Colonic mucosa (tissue), 4 donors: ENCODE results near the gene GLI3. TPM values are rescaled to one million over a fixed set of nuclear protein-coding genes. Genes with fewer than 3 reads are reported as not detected.

Experiments
- DNase-seq: peaks from one replicate; pipeline ENCODE4 v3.0.0-alpha.2; 2020
- H3K27ac ChIP-seq: fragments of 200-600 bp; one replicate; pipeline ENCODE4 v1.8.0; 2021
- H3K27me3 ChIP-seq: fragments of 200-600 bp; one replicate; pipeline ENCODE4 v1.8.0; 2021
- H3K36me3 ChIP-seq: fragments of 200-600 bp; one replicate; pipeline ENCODE4 v1.8.0; 2021
- H3K4me1 ChIP-seq: fragments of 200-600 bp; one replicate; pipeline ENCODE4 v1.8.0; 2021; ENCODE audit warnings: mild to moderate bottlenecking
- H3K4me3 ChIP-seq: fragments of 200-600 bp; one replicate; pipeline ENCODE4 v1.8.0; 2021
- H3K9ac ChIP-seq, 2 donors: one replicate each; pipeline ENCODE4 v1.7.0; 2013; ENCODE audit warnings: control low read depth in 2 of 2, low read depth in 2 of 2, low read length in 2 of 2
- H3K9me3 ChIP-seq: fragments of 200-600 bp; one replicate; pipeline ENCODE4 v1.8.0; 2021
- intact Hi-C: fragments of 100-400 bp; cut with DNase I; formaldehyde crosslinking; loops from one replicate; pipeline ENCODE4 v1.14.1; 2022
- total RNA-seq, 2 donors: library from RNA; stranded (reverse); fragmentation: NEBNext Ultra II Directional in 1 of 2; extraction: Animal tissue kit (Norgen Biotek cat#: 25700) in 1 of 2; gene quantifications; one replicate each; pipeline ENCODE4 v1.2.1, GENCODE V29; 2021
- TF ChIP-seq, protein P1 (sequence below): fragments of 200-600 bp; IDR thresholded peaks from one replicate; pipeline ENCODE4 v1.8.0; 2022; ENCODE audit warnings: antibody characterized with exemption, mild to moderate bottlenecking
- donor health status: healthy.
- donor health status: DM: no; HTN: no; CAD: no.
- donor health status: DM: no; HTN: no; CAD: no.

The GLI3 gene
- total RNA-seq, 2 donors from 2014 or later, result 1.8 to 8.0 TPM

DNA sequence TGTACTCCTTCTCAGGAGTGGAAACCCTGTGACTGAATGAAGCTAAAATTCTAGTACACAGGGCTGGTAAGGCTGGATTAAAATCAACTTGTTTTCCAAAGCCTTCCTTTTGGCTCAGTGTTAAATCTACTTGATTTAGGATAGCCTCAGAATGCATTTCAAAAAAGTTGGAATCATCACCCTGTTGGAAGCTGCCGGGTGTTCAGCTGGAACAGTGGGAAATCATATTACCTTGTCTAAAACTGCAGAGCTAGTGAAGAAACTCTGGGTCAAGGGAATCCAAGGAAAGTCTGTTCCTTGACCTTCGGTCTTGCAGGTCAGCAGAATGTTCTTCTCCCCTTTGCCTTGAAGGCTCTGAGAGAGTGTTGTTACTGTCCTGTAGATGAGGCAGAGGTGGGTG is 282.0 kb downstream of the GLI3 start:
- Histone ChIP-seq H3K27ac (no peak overlapping the region), H3K4me3 (no peak overlapping the region), H3K9ac (no peak overlapping the region), H3K36me3 (no peaks in the 10 kb centered on the region), H3K4me1 (no peaks in the 10 kb centered on the region), H3K27me3 (no peaks in the 10 kb centered on the region), H3K9me3 (no peaks in the 10 kb centered on the region)
- intact Hi-C loops, result no loop called here
- DNase-seq, result no peak
- TF ChIP-seq, protein P1, sequence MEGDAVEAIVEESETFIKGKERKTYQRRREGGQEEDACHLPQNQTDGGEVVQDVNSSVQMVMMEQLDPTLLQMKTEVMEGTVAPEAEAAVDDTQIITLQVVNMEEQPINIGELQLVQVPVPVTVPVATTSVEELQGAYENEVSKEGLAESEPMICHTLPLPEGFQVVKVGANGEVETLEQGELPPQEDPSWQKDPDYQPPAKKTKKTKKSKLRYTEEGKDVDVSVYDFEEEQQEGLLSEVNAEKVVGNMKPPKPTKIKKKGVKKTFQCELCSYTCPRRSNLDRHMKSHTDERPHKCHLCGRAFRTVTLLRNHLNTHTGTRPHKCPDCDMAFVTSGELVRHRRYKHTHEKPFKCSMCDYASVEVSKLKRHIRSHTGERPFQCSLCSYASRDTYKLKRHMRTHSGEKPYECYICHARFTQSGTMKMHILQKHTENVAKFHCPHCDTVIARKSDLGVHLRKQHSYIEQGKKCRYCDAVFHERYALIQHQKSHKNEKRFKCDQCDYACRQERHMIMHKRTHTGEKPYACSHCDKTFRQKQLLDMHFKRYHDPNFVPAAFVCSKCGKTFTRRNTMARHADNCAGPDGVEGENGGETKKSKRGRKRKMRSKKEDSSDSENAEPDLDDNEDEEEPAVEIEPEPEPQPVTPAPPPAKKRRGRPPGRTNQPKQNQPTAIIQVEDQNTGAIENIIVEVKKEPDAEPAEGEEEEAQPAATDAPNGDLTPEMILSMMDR, result no peak

DNA sequence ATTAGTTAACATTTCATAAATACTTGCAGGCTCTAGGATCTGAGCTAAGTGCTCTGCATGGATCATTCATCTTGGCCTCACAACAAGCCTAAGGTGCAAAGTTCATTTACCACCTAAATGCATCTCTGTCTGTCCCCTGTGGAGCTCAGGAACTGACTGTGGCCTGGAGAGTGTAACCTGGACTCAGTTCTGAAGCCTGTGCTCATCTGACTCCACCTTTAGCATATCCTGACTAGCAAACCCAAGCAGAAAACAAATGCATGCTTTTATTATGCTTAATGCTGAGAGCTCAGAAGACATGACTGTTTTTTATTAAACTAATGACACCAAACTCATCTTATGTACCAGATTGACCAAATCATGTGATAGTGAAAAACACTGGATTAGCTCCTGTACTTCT is 288.5 kb downstream of the GLI3 start:
- TF ChIP-seq, protein P1, result no peak
- Histone ChIP-seq H3K27ac (no peak overlapping the region), H3K36me3 (no peaks in the 10 kb centered on the region), H3K9ac (no peak overlapping the region), H3K4me1 (no peaks in the 10 kb centered on the region), H3K9me3 (no peaks in the 10 kb centered on the region), H3K27me3 (no peaks in the 10 kb centered on the region), H3K4me3 (no peak overlapping the region)
- no peak for DNase-seq
- intact Hi-C loops, result loop anchor here (10.0 kb wide), 2 partner anchors 746 to 1306 kb away; no protein-coding TSS in a partner anchor

DNA sequence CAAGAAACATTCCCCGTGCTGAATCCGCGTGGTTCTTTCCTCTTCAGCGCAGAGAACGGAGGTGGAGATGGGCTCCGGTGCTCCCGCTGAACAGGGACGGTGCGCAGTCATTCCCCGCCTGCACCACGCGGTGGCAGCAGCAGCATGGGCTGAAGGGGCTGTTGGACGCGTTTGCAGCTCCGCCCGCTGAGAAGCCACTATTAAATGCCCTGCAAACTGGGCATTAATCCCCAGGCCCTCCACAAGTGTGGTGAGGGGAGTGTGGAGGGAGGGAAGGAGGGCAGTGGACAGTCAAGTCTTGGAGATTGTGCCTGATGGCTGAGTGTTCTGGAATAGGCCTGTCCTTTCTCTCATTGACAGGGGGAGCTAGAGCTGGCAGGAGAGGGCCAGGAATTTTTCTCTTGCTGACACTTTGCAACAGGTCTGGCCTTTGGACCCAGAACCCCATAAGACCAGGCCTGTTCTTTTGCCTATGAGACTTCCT is 293.9 kb downstream of the GLI3 start:
- no peak overlapping the region for H3K27ac ChIP-seq
- intact Hi-C loops, result loop anchor here (5.0 to 10.0 kb wide), 4 partner anchors 752 to 1312 kb away; no protein-coding TSS in a partner anchor
- no peaks in the 10 kb centered on the region for H3K9me3 ChIP-seq
- H3K9ac ChIP-seq, result no peak overlapping the region
- peak overlapping the region; percentile 22 for H3K4me3 ChIP-seq
- H3K36me3 ChIP-seq, result no peaks in the 10 kb centered on the region
- H3K27me3 ChIP-seq, result no peaks in the 10 kb centered on the region
- TF ChIP-seq, protein P1, result peak; percentile 98
- H3K4me1 ChIP-seq, result peaks cover 7% of the 10 kb centered on the region
- DNase-seq, result peak; percentile 90

DNA sequence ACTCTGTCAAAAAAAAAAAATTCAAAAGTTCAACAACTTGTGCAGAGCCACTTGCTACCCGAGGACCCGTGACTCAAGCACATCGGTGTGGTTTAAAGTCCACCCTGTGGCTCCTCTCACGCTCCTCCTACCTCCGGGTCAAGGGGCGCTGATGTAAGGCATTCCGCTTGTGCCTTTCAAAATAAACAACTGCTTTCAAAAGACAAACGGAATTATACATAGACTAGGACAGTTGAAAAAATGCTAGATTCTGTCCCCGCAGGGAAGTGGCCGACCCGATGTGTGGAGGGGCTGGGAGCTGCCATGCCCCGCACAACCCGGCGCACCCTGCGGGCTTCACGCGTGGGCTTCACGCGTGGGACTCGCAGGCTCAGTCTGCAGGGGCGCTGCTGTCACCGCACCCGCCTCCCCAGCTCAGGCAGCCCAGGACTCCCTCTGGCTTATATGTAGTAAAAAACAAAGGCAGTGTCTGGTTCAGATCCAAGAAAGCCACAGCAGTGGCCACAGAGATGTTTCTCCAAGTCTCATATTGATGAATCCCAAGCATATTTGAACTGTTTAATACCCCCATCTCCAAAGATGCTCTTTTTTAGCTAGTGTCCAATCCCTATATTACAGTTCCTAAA is 294.4 kb downstream of the GLI3 start:
- peak overlapping the region; percentile 22 for H3K4me3 ChIP-seq
- intact Hi-C loops, result loop anchor here (5.0 to 10.0 kb wide), 4 partner anchors 752 to 1312 kb away; no protein-coding TSS in a partner anchor

DNA sequence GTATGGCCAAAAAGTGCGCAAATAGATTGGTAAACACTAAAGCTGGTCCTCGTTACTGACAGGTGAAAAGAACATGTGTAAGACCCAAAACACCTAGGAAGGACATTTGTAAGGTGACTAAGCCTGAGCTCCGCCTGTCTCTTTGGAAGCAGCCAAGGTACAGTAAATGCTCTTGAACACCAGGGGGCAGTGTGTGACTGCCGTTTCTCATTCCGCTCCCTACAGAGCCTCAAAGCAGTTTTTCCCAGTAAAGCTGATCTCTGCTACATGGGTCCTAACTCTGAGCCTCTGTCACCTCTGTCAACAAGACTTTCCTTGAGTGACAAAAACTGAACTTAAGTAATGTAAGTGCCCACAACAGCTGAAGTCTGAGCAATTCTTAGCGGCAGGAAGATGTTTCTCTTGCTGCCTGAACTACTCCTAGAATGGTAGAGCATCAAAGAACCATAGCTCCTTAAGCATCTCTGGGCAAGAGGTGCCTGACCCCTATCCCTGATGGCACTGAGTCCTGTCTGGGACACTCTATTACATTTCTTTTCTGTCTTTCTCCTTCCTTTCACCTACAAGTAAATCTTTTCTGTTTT is 296.2 kb downstream of the GLI3 start:
- Histone ChIP-seq H3K4me1 (peaks cover 7% of the 10 kb centered on the region), H3K9ac (no peak overlapping the region), H3K4me3 (no peak overlapping the region), H3K27ac (no peak overlapping the region), H3K9me3 (no peaks in the 10 kb centered on the region), H3K27me3 (no peaks in the 10 kb centered on the region), H3K36me3 (no peaks in the 10 kb centered on the region)
- DNase-seq, result peak; percentile 69
- intact Hi-C loops, result loop anchor here (5.0 to 10.0 kb wide), 4 partner anchors 754 to 1314 kb away; no protein-coding TSS in a partner anchor
- TF ChIP-seq, protein P1, result peak; percentile 95

More for the DNA sequence above, 294.4 kb downstream of the GLI3 start:
- no peak overlapping the region for H3K27ac ChIP-seq
- no peaks in the 10 kb centered on the region for H3K9me3 ChIP-seq
- H3K36me3 ChIP-seq, result no peaks in the 10 kb centered on the region
- TF ChIP-seq, protein P1, result no peak
- H3K9ac ChIP-seq, result no peak overlapping the region
- peak; percentile 78 for DNase-seq
- H3K4me1 ChIP-seq, result peaks cover 7% of the 10 kb centered on the region
- no peaks in the 10 kb centered on the region for H3K27me3 ChIP-seq
